Skeletal muscle tissue (tissue), 4 donors: Measurements from ENCODE around the gene TMPRSS11F. TPM values are rescaled to one million over a fixed set of nuclear protein-coding genes. Genes with fewer than 3 reads are reported as not detected.

Experiments used
- H3K27ac ChIP-seq: one replicate; pipeline ENCODE4 v1.7.0; 2013; ENCODE audit warnings: mild to moderate bottlenecking, low read depth, low read length, inconsistent platforms
- H3K27me3 ChIP-seq, 3 donors: one replicate each; pipeline ENCODE4 v1.7.0; 2013; ENCODE audit warnings: low read length in 3 of 3; ENCODE audit not compliant: control insufficient read depth in 3 of 3, insufficient read depth in 3 of 3
- H3K36me3 ChIP-seq, 3 donors: one replicate each; pipeline ENCODE4 v1.7.0; 2013; ENCODE audit warnings: low read length in 3 of 3; ENCODE audit not compliant: control insufficient read depth in 3 of 3, insufficient read depth in 3 of 3
- H3K4me1 ChIP-seq, 3 donors: one replicate each; pipeline ENCODE4 v1.7.0; 2013; ENCODE audit warnings: low read length in 3 of 3, mild to moderate bottlenecking in 3 of 3; ENCODE audit not compliant: control insufficient read depth in 3 of 3, insufficient read depth in 3 of 3
- H3K4me3 ChIP-seq, 3 donors: one replicate each; pipeline ENCODE4 v1.7.0; 2013; ENCODE audit warnings: low read length in 3 of 3
- H3K9ac ChIP-seq, 3 donors: one replicate each; pipeline ENCODE4 v1.7.0; 2013; ENCODE audit warnings: low read length in 3 of 3, mild to moderate bottlenecking in 3 of 3, moderate library complexity in 2 of 3, low read depth in 1 of 3
- H3K9me3 ChIP-seq, 3 donors: one replicate each; pipeline ENCODE4 v1.7.0; 2013; ENCODE audit warnings: low read length in 3 of 3; ENCODE audit not compliant: control insufficient read depth in 3 of 3
- total RNA-seq: library from RNA; depleted of rRNA; stranded (reverse); fragments of >200 nt; gene quantifications from one replicate; pipeline ENCODE4 v1.2.3, GENCODE V29; 2014
- donor health status: Osteomylitis.

Gene TMPRSS11F
- total RNA-seq, 1 donor from 2014 or later = not detected

DNA sequence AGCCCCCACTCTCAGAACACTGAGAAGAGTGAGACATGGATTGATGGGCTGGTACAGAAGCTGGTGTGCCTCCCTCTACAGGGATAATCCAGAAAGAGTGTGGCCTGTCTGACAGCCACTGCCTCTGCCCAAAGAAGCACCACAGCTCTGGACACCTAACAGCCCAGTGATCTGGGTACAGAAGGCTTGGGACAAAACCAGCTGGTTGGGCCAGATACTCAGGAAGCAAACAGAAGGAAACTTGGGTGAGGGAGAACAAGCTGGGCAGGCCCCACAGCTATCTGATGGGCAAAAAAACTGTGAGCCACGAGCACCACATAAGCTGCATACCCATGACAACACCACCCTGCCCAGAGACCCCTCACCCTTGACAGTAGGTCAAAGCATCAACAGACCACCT is 46.9 kb downstream of the TMPRSS11F start:
- Histone ChIP-seq H3K27me3 (no peaks in the 10 kb centered on the region), H3K9me3 (peaks cover 0 to 3% (median 0%) of the 10 kb centered on the region in 3 donors), H3K4me3 (no peak overlapping the region), H3K36me3 (no peaks in the 10 kb centered on the region), H3K9ac (no peak overlapping the region), H3K4me1 (no peaks in the 10 kb centered on the region), H3K27ac (no peak overlapping the region)

DNA sequence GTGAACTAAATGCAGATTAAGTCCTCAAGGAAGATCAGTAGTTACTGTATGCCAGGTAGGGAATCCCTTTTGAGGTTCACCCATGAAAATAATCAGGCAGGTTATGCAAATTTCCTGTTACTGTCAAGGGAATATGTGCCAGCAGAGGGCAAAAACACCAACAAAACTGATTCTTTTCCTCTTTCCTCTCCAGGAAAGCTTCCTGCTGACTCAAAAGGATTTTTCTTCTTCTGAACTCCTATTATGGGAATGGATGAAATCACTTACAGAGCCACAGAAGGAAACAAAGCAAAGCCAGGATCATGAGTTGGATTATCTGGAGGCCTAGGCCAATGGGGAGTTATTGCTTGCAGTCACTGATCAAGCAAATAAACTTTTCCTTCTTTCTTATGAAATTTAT is 49.7 kb downstream of the TMPRSS11F start:
- Histone ChIP-seq H3K27ac (no peak overlapping the region), H3K4me3 (no peak overlapping the region), H3K4me1 (no peaks in the 10 kb centered on the region), H3K9ac (no peak overlapping the region), H3K27me3 (no peaks in the 10 kb centered on the region), H3K9me3 (no peaks in the 10 kb centered on the region), H3K36me3 (no peaks in the 10 kb centered on the region)

DNA sequence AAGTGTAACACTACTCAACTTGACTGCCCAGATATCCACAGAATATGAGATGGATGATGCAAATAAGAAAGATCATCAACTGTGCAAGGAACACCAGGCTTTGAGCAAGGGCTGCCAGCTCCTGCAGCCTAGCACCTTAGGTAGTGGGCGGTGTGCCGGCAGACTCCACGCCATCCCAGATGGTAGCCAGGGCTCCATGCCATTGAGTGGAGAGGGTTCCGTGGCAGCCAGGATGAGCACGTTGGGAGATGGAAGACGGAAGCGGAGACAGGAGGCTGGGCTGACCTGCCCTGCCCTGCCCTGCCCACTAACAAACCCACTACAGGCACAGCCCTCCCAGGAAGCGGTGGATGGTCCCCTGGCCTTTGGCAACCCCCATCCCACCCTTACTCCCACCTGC is 51.9 kb downstream of the TMPRSS11F start:
- no peak overlapping the region for H3K27ac ChIP-seq
- H3K9ac ChIP-seq = no peak overlapping the region
- no peak overlapping the region for H3K4me3 ChIP-seq
- H3K9me3 ChIP-seq = no peaks in the 10 kb centered on the region
- no peaks in the 10 kb centered on the region for H3K4me1 ChIP-seq
- no peaks in the 10 kb centered on the region for H3K27me3 ChIP-seq
- no peaks in the 10 kb centered on the region for H3K36me3 ChIP-seq

DNA sequence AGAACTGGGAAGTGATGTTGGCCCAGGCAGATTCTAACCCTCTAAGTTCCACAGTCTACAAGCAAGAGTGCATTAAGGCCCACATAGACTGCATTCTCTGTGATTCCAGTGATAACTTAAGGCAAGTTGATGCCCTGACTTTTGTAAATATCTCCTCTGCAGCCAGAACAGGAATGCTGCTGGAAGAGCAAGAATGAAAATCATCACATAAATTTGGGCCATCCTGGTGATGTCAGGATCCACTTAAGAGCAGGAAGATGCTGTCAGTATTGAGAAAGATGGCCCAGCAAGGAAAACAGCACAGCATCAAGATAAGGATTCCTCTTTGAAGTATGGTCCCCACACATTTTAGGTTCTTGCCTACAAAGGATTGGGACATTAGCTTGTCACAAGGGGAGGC is 52.4 kb downstream of the TMPRSS11F start:
- no peaks in the 10 kb centered on the region for H3K36me3 ChIP-seq
- no peaks in the 10 kb centered on the region for H3K27me3 ChIP-seq
- H3K4me1 ChIP-seq = no peaks in the 10 kb centered on the region
- no peaks in the 10 kb centered on the region for H3K9me3 ChIP-seq
- H3K4me3 ChIP-seq = no peak overlapping the region
- H3K27ac ChIP-seq = no peak overlapping the region
- no peak overlapping the region for H3K9ac ChIP-seq

DNA sequence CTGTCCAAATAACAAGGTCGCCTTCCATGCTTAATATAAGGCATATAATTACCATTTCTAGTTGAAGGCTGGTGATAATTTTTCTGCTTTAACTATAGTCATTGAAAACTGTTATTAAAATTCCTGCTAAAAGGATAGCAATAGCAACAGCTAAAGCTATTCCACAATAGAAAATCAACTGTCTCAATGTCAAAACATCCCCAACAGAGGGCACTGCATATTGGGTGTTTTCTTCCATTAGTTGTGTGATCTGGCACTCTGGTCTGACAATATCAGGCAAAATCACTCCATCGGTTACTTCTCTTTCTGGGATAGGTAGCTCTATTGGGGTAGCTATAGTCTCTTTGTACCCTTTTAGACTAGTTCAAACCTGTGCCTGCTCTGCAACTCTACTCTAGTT is 53.5 kb downstream of the TMPRSS11F start:
- no peaks in the 10 kb centered on the region for H3K9me3 ChIP-seq
- no peak overlapping the region for H3K9ac ChIP-seq
- no peak overlapping the region for H3K27ac ChIP-seq
- H3K4me1 ChIP-seq = no peaks in the 10 kb centered on the region
- no peaks in the 10 kb centered on the region for H3K36me3 ChIP-seq
- no peak overlapping the region for H3K4me3 ChIP-seq
- H3K27me3 ChIP-seq = no peaks in the 10 kb centered on the region

DNA sequence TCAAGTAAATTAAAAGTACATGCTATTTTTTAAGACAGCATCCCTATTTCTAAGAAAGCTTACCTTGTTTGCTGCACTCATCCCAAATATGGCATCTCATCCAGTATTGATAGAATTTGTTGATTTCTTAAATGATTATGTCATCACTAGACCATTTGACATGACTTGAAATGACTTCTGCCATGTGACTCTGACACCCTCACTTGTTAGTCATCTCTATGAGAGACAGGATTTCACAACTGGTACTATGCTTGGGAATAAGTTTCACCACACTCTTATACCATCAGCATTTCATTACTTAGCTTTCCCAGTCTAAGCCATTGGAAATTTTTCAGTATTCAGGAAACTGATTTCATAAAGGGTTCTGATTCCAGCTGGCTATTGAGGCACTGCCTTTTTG is 55.3 kb downstream of the TMPRSS11F start:
- Histone ChIP-seq H3K9ac (no peak overlapping the region), H3K27ac (no peak overlapping the region), H3K4me3 (no peak overlapping the region), H3K9me3 (no peaks in the 10 kb centered on the region), H3K4me1 (no peaks in the 10 kb centered on the region), H3K36me3 (no peaks in the 10 kb centered on the region), H3K27me3 (no peaks in the 10 kb centered on the region)

DNA sequence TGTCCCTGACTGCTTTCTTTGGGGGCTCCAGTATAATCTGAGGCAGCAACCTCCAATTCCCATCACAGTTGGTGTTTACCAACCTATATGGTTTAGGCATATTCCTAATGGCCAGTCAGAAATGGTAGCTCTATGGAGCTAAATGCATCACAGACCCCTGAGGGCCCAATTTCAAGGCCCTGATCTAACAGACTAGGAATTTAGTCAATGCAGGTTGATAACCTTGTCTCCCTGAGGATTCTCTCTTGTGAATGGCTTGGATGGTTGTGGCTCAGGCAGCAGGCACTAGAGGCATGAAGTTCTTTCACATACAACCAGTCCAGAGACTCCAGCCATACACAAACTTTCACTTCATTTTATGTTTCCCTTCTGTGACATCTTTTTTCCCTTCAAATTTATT is 59.4 kb downstream of the TMPRSS11F start:
- H3K27ac ChIP-seq = no peak overlapping the region
- H3K9me3 ChIP-seq = no peaks in the 10 kb centered on the region
- H3K4me1 ChIP-seq = no peaks in the 10 kb centered on the region
- no peak overlapping the region for H3K4me3 ChIP-seq
- H3K27me3 ChIP-seq = no peaks in the 10 kb centered on the region
- no peaks in the 10 kb centered on the region for H3K36me3 ChIP-seq
- H3K9ac ChIP-seq = no peak overlapping the region

DNA sequence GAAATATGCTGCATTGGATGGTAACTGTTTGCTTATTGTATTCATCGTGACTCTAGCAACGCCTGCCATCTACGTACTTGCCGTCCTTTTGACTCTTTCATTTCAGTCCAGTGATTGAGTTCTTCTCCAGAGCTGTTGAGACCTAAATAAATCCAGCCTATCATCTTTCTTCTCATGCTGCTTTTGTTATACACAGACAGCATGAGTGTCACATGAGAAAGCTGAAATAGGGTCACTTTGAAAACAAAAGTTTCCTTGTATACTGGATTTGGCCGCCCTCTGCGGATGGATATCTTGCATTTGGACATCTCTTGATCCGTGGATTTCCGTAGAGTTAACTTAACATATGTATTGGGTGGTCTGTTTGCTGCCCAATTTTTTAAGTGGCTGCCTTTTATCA is 67.2 kb downstream of the TMPRSS11F start:
- no peaks in the 10 kb centered on the region for H3K36me3 ChIP-seq
- no peaks in the 10 kb centered on the region for H3K27me3 ChIP-seq
- H3K9ac ChIP-seq = no peak overlapping the region
- H3K4me1 ChIP-seq = no peaks in the 10 kb centered on the region
- no peak overlapping the region for H3K27ac ChIP-seq
- H3K9me3 ChIP-seq = no peaks in the 10 kb centered on the region
- H3K4me3 ChIP-seq = no peak overlapping the region

DNA sequence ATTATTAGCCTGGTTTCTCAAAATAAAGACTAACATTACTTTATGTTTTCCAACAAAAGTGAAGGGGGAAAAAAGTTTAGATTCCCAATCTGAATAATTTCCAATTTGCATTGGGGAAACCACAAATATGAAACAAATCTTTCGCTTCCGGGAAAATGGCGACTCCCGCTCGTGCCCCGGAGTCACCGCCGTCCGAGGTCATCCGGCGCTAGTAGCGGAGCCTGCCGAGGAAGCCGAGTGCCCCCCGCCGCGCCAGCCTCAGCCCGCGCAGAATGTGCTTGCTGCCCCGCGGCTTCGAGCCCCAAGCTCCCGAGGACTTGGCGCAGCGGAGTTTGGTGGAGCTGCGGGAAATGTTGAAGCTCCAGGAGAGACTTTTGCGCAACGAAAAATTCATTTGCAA is 91.4 kb downstream of the TMPRSS11F start:
- H3K4me1 ChIP-seq = no peaks in the 10 kb centered on the region
- no peaks in the 10 kb centered on the region for H3K9me3 ChIP-seq
- H3K27ac ChIP-seq = no peak overlapping the region
- no peak overlapping the region for H3K9ac ChIP-seq
- no peaks in the 10 kb centered on the region for H3K27me3 ChIP-seq
- no peaks in the 10 kb centered on the region for H3K36me3 ChIP-seq
- no peak overlapping the region for H3K4me3 ChIP-seq

DNA sequence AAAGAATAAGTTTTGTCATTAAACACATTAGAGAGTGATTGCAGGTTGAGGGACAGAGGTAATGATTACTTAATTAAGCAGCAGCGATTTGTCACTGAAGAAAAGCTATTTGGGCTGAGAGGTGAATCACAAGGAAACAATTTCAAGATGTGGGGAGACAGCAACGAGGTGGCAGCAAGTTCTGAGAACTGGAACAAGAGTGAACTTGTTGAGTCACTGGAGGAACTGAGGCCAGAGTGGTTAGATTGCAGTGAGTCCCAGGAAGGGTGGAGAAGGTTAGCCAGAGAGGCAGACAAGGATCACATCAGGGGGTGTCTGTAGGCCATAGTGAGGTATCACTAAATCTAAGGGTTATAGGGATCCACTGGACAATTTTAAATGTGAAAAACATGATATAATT is 108.5 kb downstream of the TMPRSS11F start:
- Histone ChIP-seq H3K9ac (no peak overlapping the region), H3K4me1 (no peaks in the 10 kb centered on the region), H3K9me3 (no peaks in the 10 kb centered on the region), H3K4me3 (no peak overlapping the region), H3K27me3 (no peaks in the 10 kb centered on the region), H3K27ac (no peak overlapping the region), H3K36me3 (no peaks in the 10 kb centered on the region)

DNA sequence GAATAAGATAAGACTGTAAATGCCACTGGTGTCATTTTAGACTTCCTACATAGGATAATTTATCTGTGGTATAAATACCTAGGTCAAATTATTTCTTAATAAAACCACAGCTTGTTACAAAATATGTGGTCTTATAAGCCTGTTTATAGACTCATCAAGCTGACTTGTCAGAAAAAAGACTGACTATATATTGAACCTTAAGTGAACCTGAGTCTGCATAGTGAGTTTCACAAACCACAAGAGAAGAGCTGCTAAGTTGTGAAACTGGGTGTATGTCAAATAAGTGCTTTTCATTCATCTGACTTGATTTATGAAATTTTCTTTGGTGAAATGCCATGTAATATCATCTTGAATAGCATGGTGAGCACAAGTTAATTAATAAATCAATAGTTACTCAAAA is 118.0 kb downstream of the TMPRSS11F start:
- no peaks in the 10 kb centered on the region for H3K36me3 ChIP-seq
- H3K27ac ChIP-seq = no peak overlapping the region
- no peak overlapping the region for H3K4me3 ChIP-seq
- no peaks in the 10 kb centered on the region for H3K4me1 ChIP-seq
- no peaks in the 10 kb centered on the region for H3K9me3 ChIP-seq
- H3K27me3 ChIP-seq = no peaks in the 10 kb centered on the region
- no peak overlapping the region for H3K9ac ChIP-seq
